PC-3 (cell line): ENCODE results near the gene RNF150.

Source experiments
- CTCF ChIP-seq: fragments of 300-600 bp; sonication (generic); conservative IDR thresholded peaks from 2 replicates; pipeline ENCODE4 v1.5.1; 2017; ENCODE audit warnings: antibody characterized with exemption, low read depth, mild to moderate bottlenecking, low read length
- EZH2 ChIP-seq: fragments of 300-600 bp; sonication (generic); IDR thresholded peaks from one replicate; pipeline ENCODE4 v1.6.1; 2017; ENCODE audit warnings: antibody characterized with exemption, mild to moderate bottlenecking, low read length; ENCODE audit not compliant: unreplicated experiment
- EZH2phosphoT487 ChIP-seq: fragments of 300-600 bp; sonication (generic); IDR thresholded peaks from 2 replicates; pipeline ENCODE4 v1.6.1; 2018; ENCODE audit warnings: mild to moderate bottlenecking, antibody characterized with exemption, low read length, borderline replicate concordance

- TF ChIP-seq CTCF (no peak), EZH2 (no peak), EZH2phosphoT487 (no peak)
These were observed 14.9 kb downstream of the RNF150 start for GRCh38 chr4:141118381-141118780.
